Colonic mucosa (tissue), 4 donors: ENCODE data around the gene MAP1LC3B2. TPM values are rescaled to one million over a fixed set of nuclear protein-coding genes. Genes with fewer than 3 reads are reported as not detected.

ENCODE experiments used
- DNase-seq: peaks from one replicate; pipeline ENCODE4 v3.0.0-alpha.2; 2020
- H3K27ac ChIP-seq: fragments of 200-600 bp; one replicate; pipeline ENCODE4 v1.8.0; 2021
- H3K27me3 ChIP-seq: fragments of 200-600 bp; one replicate; pipeline ENCODE4 v1.8.0; 2021
- H3K36me3 ChIP-seq: fragments of 200-600 bp; one replicate; pipeline ENCODE4 v1.8.0; 2021
- H3K4me1 ChIP-seq: fragments of 200-600 bp; one replicate; pipeline ENCODE4 v1.8.0; 2021; ENCODE audit warnings: mild to moderate bottlenecking
- H3K4me3 ChIP-seq: fragments of 200-600 bp; one replicate; pipeline ENCODE4 v1.8.0; 2021
- H3K9ac ChIP-seq, 2 donors: one replicate each; pipeline ENCODE4 v1.7.0; 2013; ENCODE audit warnings: control low read depth in 2 of 2, low read depth in 2 of 2, low read length in 2 of 2
- H3K9me3 ChIP-seq: fragments of 200-600 bp; one replicate; pipeline ENCODE4 v1.8.0; 2021
- CTCF ChIP-seq: fragments of 200-600 bp; IDR thresholded peaks from one replicate; pipeline ENCODE4 v1.8.0; 2022; ENCODE audit warnings: antibody characterized with exemption, mild to moderate bottlenecking
- intact Hi-C: fragments of 100-400 bp; cut with DNase I; formaldehyde crosslinking; loops from one replicate; pipeline ENCODE4 v1.14.1; 2022
- total RNA-seq, 2 donors: library from RNA; stranded (reverse); fragmentation: NEBNext Ultra II Directional in 1 of 2; extraction: Animal tissue kit (Norgen Biotek cat#: 25700) in 1 of 2; gene quantifications; one replicate each; pipeline ENCODE4 v1.2.1, GENCODE V29; 2021
- donor health status: healthy.
- donor health status: DM: no; HTN: no; CAD: no.
- donor health status: DM: no; HTN: no; CAD: no.

The MAP1LC3B2 gene
- total RNA-seq, 2 donors from 2014 or later, result 0.93 to 1.2 TPM

GRCh38 chr12:116601933-116602810 is 43.0 kb downstream of the MAP1LC3B2 start:
- intact Hi-C loops, result loop anchor here (5.0 kb wide), 2 partner anchors 325 to 605 kb away; partner anchors contain the start of gene MED13L
- Histone ChIP-seq H3K4me1 (no peaks in the 10 kb centered on the region), H3K9ac (no peak overlapping the region)

GRCh38 chr12:116603546-116604177 is 44.5 kb downstream of the MAP1LC3B2 start:
- no peak for TF ChIP-seq CTCF
- Histone ChIP-seq H3K9ac (no peak overlapping the region), H3K4me1 (no peaks in the 10 kb centered on the region), H3K27ac (no peak overlapping the region), H3K4me3 (no peak overlapping the region), H3K36me3 (no peaks in the 10 kb centered on the region), H3K27me3 (no peaks in the 10 kb centered on the region), H3K9me3 (no peaks in the 10 kb centered on the region)
- no peak for DNase-seq
- intact Hi-C loops, result loop anchor here (5.0 kb wide), 2 partner anchors 326 to 606 kb away; partner anchors contain the start of gene MED13L

More at GRCh38 chr12:116601933-116602810, 43.0 kb downstream of the MAP1LC3B2 start:
- Histone ChIP-seq H3K27ac (no peak overlapping the region), H3K9me3 (no peaks in the 10 kb centered on the region), H3K27me3 (no peaks in the 10 kb centered on the region), H3K36me3 (no peaks in the 10 kb centered on the region), H3K4me3 (no peak overlapping the region)
- no peak for DNase-seq
- no peak for TF ChIP-seq CTCF

GRCh38 chr12:116604178-116604895 is 45.2 kb downstream of the MAP1LC3B2 start:
- Histone ChIP-seq H3K27ac (no peak overlapping the region), H3K36me3 (no peaks in the 10 kb centered on the region), H3K4me1 (no peaks in the 10 kb centered on the region), H3K9me3 (no peaks in the 10 kb centered on the region), H3K4me3 (no peak overlapping the region), H3K27me3 (no peaks in the 10 kb centered on the region), H3K9ac (no peak overlapping the region)
- no peak for TF ChIP-seq CTCF
- DNase-seq, result no peak
- intact Hi-C loops, result loop anchor here (5.0 kb wide), 2 partner anchors 327 to 607 kb away; partner anchors contain the start of gene MED13L

- Histone ChIP-seq H3K4me3 (no peak overlapping the region), H3K36me3 (no peaks in the 10 kb centered on the region), H3K9me3 (no peaks in the 10 kb centered on the region), H3K27ac (no peak overlapping the region), H3K27me3 (no peaks in the 10 kb centered on the region), H3K9ac (no peak overlapping the region), H3K4me1 (no peaks in the 10 kb centered on the region)
- TF ChIP-seq CTCF, result no peak
- no peak for DNase-seq
- intact Hi-C loops, result loop anchor here (5.0 kb wide), 2 partner anchors 328 to 608 kb away; partner anchors contain the start of gene MED13L
These were observed 45.9 kb downstream of the MAP1LC3B2 start for GRCh38 chr12:116604951-116605641.

- Histone ChIP-seq H3K36me3 (no peaks in the 10 kb centered on the region), H3K27me3 (no peaks in the 10 kb centered on the region), H3K9me3 (no peaks in the 10 kb centered on the region), H3K9ac (no peak overlapping the region), H3K27ac (no peak overlapping the region), H3K4me3 (no peak overlapping the region), H3K4me1 (no peaks in the 10 kb centered on the region)
- no peak for TF ChIP-seq CTCF
- intact Hi-C loops, result no loop called here
- DNase-seq, result no peak
These were observed 47.2 kb downstream of the MAP1LC3B2 start for GRCh38 chr12:116606397-116606796.
